Nephron progenitor cell (in vitro differentiated cells): ENCODE results near the gene FSIP1.

Experiments used
- DNase-seq: peaks from one replicate; pipeline ENCODE4 v3.0.0; 2021
- H3K27ac Mint-ChIP-seq: 2 replicates; pipeline ENCODE4 v1.8.0; 2021; ENCODE audit warnings: mild to moderate bottlenecking, moderate library complexity, mixed read lengths
- H3K27me3 Mint-ChIP-seq: 2 replicates; pipeline ENCODE4 v1.8.0; 2021; ENCODE audit warnings: mild to moderate bottlenecking, low read depth, mixed read lengths; ENCODE audit not compliant: poor library complexity
- H3K36me3 Mint-ChIP-seq: 2 replicates; pipeline ENCODE4 v1.8.0; 2021; ENCODE audit warnings: low read depth, mixed read lengths
- H3K4me1 Mint-ChIP-seq: 2 replicates; pipeline ENCODE4 v1.8.0; 2021; ENCODE audit warnings: mixed read lengths
- H3K4me3 Mint-ChIP-seq: 2 replicates; pipeline ENCODE4 v1.8.0; 2021; ENCODE audit warnings: mild to moderate bottlenecking, moderate library complexity, mixed read lengths
- H3K9me3 Mint-ChIP-seq: 2 replicates; pipeline ENCODE4 v1.8.0; 2021; ENCODE audit warnings: mild to moderate bottlenecking, moderate library complexity, mixed read lengths
- TF ChIP-seq, protein P1 (sequence below): fragments of 200-600 bp; sonication (generic); IDR thresholded peaks from 2 replicates; pipeline ENCODE4 v1.5.0; 2021; ENCODE audit warnings: antibody characterized with exemption

FSIP1 gene

DNA sequence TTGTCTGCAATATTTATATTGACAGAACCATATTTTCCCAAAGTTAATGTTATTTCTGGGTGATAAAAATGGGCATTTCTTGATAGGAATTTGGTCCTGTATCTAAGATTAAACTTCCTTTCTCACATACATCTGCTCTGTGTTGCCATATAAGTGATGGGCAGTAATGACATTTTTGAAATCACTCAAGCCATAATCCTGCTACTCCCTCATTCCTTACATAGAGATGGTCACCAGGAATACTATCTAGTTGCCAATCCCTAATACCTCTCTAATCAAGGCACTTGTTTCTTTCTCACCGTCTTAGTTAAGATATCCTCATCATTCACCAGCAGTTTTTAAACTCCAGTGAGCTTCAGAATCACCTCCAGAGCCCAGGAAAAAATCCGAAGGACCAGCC is 68.4 kb downstream of the FSIP1 start:
- DNase-seq, result no peak
- Mint-ChIP-seq H3K27me3 (no peaks in the 10 kb centered on the region), H3K4me1 (no peaks in the 10 kb centered on the region), H3K9me3 (no peaks in the 10 kb centered on the region), H3K27ac (no peak overlapping the region), H3K36me3 (peaks cover 5% of the 10 kb centered on the region), H3K4me3 (no peak overlapping the region)
- TF ChIP-seq, protein P1, sequence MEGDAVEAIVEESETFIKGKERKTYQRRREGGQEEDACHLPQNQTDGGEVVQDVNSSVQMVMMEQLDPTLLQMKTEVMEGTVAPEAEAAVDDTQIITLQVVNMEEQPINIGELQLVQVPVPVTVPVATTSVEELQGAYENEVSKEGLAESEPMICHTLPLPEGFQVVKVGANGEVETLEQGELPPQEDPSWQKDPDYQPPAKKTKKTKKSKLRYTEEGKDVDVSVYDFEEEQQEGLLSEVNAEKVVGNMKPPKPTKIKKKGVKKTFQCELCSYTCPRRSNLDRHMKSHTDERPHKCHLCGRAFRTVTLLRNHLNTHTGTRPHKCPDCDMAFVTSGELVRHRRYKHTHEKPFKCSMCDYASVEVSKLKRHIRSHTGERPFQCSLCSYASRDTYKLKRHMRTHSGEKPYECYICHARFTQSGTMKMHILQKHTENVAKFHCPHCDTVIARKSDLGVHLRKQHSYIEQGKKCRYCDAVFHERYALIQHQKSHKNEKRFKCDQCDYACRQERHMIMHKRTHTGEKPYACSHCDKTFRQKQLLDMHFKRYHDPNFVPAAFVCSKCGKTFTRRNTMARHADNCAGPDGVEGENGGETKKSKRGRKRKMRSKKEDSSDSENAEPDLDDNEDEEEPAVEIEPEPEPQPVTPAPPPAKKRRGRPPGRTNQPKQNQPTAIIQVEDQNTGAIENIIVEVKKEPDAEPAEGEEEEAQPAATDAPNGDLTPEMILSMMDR, result no peak

- no peaks in the 10 kb centered on the region for H3K27me3 Mint-ChIP-seq
- H3K36me3 Mint-ChIP-seq, result peaks cover 5% of the 10 kb centered on the region
- H3K4me3 Mint-ChIP-seq, result no peak overlapping the region
- H3K9me3 Mint-ChIP-seq, result no peaks in the 10 kb centered on the region
- no peak for DNase-seq
- no peak overlapping the region for H3K27ac Mint-ChIP-seq
- TF ChIP-seq, protein P1, result no peak
- no peaks in the 10 kb centered on the region for H3K4me1 Mint-ChIP-seq
These were observed 68.8 kb downstream of the FSIP1 start for GRCh38 chr15:39713846-39714245.

- DNase-seq, result no peak
- no peaks in the 10 kb centered on the region for H3K9me3 Mint-ChIP-seq
- no peaks in the 10 kb centered on the region for H3K4me1 Mint-ChIP-seq
- TF ChIP-seq, protein P1, result no peak
- H3K36me3 Mint-ChIP-seq, result peaks cover 2% of the 10 kb centered on the region
- no peaks in the 10 kb centered on the region for H3K27me3 Mint-ChIP-seq
- no peak overlapping the region for H3K27ac Mint-ChIP-seq
- no peak overlapping the region for H3K4me3 Mint-ChIP-seq
These were observed 72.0 kb downstream of the FSIP1 start for GRCh38 chr15:39710681-39711080.

- no peaks in the 10 kb centered on the region for H3K36me3 Mint-ChIP-seq
- TF ChIP-seq, protein P1, result no peak
- no peaks in the 10 kb centered on the region for H3K9me3 Mint-ChIP-seq
- H3K27me3 Mint-ChIP-seq, result no peaks in the 10 kb centered on the region
- no peak overlapping the region for H3K27ac Mint-ChIP-seq
- no peak overlapping the region for H3K4me3 Mint-ChIP-seq
- no peak for DNase-seq
- no peaks in the 10 kb centered on the region for H3K4me1 Mint-ChIP-seq
These were observed 72.7 kb downstream of the FSIP1 start for GRCh38 chr15:39709941-39710340.

DNA sequence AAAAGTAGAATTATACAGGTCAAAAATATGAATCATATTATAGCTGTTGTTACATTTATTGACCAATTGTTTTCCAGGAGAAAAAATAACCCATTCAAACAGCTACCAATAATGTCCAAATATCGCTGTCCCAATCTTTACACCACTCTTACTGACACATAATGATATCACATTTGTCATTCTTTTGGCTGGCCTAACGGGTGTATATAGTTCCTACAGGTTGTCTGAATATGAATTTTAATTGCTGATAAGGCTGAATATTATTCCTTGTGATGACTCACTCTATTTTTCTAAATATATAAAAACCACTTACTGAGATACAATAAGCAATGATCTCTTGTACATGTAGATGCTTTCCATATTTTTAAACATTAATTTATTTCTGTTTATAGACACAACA is 76.4 kb downstream of the FSIP1 start:
- TF ChIP-seq, protein P1, result no peak
- H3K4me1 Mint-ChIP-seq, result peaks cover 10% of the 10 kb centered on the region
- no peaks in the 10 kb centered on the region for H3K36me3 Mint-ChIP-seq
- no peak overlapping the region for H3K27ac Mint-ChIP-seq
- no peaks in the 10 kb centered on the region for H3K27me3 Mint-ChIP-seq
- no peaks in the 10 kb centered on the region for H3K9me3 Mint-ChIP-seq
- H3K4me3 Mint-ChIP-seq, result no peak overlapping the region
- no peak for DNase-seq

DNA sequence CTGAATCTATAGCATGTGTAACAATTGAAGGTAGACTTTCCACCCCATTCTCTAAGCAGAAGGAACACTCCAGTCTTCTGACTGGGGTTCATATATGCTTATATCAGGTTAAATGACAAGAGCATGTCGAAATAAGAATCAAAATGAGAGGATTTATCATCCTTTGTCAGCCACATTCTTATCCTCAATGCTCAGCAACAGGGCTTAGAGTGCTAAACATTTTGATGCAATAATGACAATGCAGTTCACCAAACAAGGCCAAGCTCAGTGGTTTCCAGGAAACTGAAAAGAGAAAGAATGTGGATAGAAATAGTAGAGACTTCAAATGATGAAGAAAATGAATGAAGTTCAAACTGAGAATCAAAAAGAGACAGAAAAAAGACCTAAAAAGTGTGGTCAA is 78.0 kb downstream of the FSIP1 start:
- no peaks in the 10 kb centered on the region for H3K9me3 Mint-ChIP-seq
- H3K4me3 Mint-ChIP-seq, result no peak overlapping the region
- H3K27ac Mint-ChIP-seq, result no peak overlapping the region
- H3K27me3 Mint-ChIP-seq, result no peaks in the 10 kb centered on the region
- peaks cover 10% of the 10 kb centered on the region for H3K4me1 Mint-ChIP-seq
- TF ChIP-seq, protein P1, result no peak
- DNase-seq, result no peak
- no peaks in the 10 kb centered on the region for H3K36me3 Mint-ChIP-seq
